LNCaP clone FGC (cell line): ENCODE measurements around the gene IGF1R.

Source experiments
- DNase-seq: peaks from one replicate; pipeline ENCODE4 v3.0.0-alpha.2; 2011; ENCODE audit warnings: low read depth
- H3K4me3 ChIP-seq: 2 replicates; pipeline ENCODE4 v1.5.1; 2011; ENCODE audit warnings: mild to moderate bottlenecking, low read depth, low read length, control low read depth
- TF ChIP-seq, protein P1 (sequence below): IDR thresholded peaks from 2 replicates; pipeline ENCODE4 v1.5.1; 2012; ENCODE audit warnings: mild to moderate bottlenecking; ENCODE audit not compliant: control insufficient read depth, insufficient read depth; ENCODE audit errors: extremely low read depth

The IGF1R gene

DNA sequence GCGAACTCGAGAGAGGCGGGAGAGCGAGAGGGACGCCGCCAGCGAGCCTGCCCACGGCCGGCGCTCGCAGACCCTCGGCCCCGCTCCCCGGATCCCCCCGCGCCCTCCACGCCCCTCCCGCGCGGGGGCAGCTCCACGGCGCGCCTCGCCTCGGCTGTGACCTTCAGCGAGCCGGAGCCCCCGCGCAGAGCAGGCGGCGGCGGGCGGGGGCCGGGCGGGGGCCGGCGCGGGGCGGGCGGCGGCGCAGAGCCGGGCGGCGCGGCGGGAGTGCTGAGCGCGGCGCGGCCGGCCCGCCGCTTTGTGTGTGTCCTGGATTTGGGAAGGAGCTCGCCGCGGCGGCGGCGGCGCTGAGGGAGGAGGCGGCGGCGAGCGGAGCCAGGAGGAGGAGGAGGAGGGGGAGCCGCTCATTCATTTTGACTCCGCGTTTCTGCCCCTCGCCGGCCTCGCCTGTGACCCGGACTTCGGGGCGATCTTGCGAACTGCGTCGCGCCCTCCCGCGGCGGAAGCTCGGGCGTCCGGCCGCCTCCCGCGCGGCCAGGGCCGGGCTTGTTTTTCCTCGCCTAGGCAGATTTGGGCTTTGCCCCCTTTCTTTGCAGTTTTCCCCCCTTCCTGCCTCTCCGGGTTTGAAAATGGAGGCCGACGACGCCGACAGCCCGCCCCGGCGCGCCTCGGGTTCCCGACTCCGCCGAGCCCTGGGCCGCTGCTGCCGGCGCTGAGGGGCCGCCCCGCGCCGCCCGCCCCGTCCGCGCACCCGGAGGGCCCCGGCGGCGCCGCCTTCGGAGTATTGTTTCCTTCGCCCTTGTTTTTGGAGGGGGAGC lies 524 bp downstream of the IGF1R start:
- H3K4me3 ChIP-seq, result peak overlapping the region; percentile 63
- TF ChIP-seq, protein P1, sequence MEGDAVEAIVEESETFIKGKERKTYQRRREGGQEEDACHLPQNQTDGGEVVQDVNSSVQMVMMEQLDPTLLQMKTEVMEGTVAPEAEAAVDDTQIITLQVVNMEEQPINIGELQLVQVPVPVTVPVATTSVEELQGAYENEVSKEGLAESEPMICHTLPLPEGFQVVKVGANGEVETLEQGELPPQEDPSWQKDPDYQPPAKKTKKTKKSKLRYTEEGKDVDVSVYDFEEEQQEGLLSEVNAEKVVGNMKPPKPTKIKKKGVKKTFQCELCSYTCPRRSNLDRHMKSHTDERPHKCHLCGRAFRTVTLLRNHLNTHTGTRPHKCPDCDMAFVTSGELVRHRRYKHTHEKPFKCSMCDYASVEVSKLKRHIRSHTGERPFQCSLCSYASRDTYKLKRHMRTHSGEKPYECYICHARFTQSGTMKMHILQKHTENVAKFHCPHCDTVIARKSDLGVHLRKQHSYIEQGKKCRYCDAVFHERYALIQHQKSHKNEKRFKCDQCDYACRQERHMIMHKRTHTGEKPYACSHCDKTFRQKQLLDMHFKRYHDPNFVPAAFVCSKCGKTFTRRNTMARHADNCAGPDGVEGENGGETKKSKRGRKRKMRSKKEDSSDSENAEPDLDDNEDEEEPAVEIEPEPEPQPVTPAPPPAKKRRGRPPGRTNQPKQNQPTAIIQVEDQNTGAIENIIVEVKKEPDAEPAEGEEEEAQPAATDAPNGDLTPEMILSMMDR, result peak; percentile 24; the same call in 1 of the 2 replicates
- DNase-seq, result no peak

DNA sequence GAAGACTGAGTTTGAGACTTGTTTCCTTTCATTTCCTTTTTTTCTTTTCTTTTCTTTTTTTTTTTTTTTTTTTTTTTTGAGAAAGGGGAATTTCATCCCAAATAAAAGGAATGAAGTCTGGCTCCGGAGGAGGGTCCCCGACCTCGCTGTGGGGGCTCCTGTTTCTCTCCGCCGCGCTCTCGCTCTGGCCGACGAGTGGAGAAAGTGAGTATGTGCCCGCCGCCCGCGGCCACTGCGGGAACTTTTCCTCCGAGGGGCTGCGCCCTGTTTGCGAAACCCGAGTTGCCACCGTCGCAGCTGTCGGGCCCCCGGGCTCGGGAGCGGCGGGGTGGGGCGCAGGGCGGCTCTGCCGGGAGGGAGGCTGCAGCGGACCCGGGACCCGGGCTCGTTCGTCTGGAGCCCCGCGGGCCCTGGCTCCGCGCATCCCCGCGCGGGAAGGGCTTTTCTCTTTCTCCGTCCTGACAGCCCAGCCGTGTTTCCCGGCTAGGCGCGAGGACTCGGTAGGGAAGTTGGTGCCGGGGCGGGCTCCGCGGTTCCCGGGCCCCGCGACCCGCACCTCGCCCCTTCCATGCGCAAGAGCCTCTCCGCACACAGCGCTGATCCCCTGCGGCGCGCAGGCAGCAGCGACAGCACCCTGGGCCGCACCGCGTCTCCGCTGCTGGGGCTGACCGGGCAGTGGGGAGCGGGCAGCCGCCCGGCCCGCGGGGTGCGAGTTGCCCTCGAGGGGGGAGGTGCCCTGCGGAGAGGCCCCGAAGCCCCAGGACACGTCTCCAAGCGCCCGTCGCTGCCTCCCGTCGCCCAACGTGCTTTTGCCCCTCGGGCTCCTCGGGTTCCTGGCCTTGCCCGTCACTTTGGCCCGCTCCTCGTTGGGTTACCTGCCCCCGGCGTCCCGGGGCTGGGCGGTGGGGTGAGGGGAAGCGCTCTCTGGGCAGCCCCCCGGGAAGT lies 1.4 kb downstream of the IGF1R start:
- no peak for DNase-seq
- TF ChIP-seq, protein P1, result no peak
- peak overlapping the region; percentile 63 for H3K4me3 ChIP-seq

DNA sequence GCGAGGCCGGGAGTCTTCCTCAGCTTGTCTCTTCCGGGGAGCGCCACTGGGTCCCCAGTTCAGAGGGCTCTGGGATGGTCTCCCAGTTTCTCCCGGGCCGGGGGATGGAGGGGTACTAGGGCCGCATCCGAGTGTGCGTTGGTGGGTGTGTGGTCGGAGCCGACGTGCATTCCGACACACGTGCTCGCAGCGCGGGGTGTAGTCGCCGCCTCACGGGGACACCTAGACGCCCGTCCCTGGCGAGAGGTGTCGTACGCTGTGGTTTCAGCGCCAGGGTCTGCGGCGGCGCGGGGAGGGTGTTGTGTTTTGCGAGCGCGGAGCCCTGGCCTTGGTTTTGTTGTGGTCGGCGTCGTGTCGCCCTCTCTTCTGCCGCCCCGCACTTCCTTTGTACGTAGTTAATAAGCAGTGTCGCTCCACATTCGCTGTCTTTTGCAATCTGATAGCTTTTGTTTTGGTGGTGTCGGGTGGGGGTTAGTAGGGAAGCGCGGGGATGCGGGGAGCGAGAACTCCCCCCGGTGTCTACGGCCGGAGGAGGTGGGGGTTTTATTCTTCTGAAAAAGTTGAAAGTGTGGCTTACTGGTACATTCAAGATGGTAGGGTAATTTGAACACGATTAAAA lies 2.2 kb downstream of the IGF1R start:
- TF ChIP-seq, protein P1, result no peak
- H3K4me3 ChIP-seq, result peak overlapping the region; percentile 63
- no peak for DNase-seq

DNA sequence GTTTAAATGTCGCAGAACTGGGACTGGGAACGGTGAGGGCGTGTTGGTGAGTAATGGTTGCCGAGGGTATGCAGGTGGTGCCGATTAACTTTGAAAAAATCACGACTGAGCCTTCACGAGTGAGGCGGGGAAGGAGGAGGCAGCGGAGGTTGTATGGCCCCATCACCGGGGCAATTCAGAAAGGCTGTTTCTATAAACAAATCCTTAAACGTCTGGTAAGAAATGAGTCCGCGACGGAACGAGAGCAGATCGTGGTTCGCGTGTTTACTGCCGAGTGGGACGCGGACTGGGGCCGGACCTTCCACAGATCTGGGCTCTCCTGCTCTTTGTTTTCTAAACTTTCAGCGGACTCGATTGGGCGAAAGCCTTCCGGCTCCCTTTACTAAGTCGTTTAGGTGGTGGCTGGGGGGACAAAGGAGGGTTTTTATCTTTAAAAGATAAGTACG lies 2.7 kb downstream of the IGF1R start:
- TF ChIP-seq, protein P1, result no peak
- DNase-seq, result no peak
- H3K4me3 ChIP-seq, result peak overlapping the region; percentile 63

DNA sequence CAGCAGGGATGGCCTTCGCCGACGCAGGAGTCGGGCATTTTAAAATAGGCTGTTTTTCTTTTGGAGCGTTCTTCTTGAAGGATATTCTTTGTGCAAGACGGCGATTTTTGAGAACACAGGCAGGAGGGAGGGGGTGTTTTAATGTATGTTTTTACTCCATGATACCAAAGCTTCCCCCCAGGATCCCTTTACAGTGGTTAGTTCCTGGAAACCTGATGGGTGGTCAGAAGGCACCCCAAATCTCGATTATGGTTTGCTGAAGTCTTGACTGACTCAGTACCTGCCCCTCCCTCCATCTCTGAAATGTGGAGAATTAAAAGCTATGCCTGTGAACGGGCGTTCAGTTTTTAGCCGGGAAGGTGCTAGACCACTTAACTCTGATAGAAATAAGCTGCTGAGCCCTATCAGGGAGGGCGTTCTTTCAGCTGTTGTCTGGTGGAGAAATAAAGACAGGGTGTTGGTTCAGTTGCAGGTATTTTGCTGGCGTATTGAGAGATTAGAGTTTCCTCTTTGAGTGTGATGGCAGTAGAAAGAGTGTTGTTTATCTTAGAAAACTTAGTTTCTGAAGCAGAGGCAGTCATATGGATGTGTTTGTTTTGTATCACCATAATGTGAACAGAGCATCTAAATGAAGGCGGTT lies 3.4 kb downstream of the IGF1R start:
- TF ChIP-seq, protein P1, result no peak
- no peak for DNase-seq
- peak overlapping the region; percentile 63 for H3K4me3 ChIP-seq

DNA sequence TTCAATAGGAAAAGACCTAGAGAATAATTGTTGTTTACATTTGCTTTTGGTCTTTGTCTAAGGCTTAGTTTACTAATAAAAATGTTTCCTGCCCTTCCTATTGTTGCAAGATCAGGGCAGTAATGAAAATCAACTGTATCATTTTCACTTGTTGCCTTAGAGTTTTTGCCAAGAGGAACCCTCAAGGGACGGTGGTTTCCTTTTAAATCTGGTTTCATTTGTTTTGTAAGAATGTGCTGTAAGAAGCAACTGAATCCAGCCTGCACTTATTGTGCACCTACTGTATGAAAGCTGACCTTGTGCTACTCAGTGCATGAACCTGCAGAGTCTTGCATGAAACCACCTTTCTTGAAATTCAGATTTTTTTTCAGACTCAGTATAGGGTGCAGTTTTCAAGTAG lies 5.3 kb downstream of the IGF1R start:
- H3K4me3 ChIP-seq, result peak overlapping the region; percentile 20; the same call in 1 of the 2 replicates
- no peak for DNase-seq

More for the DNA sequence above, 5.3 kb downstream of the IGF1R start:
- TF ChIP-seq, protein P1, result no peak
